Measurements from ENCODE around the gene PLPP7.

PLPP7 gene

GRCh38 chr9:131312822-131313770 lies 23.6 kb downstream of the PLPP7 start:
- no peak for DNase-seq (ENCODE audit: low read depth)
- no peak for TF ChIP-seq CTCF (IDR thresholded peaks at IDR 0.05; ENCODE audit: low read length, missing control alignments)
- no peak overlapping the region for H3K4me3 ChIP-seq (replicated peaks; ENCODE audit: low read depth, low read length)

- no peak overlapping the region for H3K4me3 ChIP-seq (replicated peaks; ENCODE audit: low read depth, low read length)
- TF ChIP-seq CTCF (IDR thresholded peaks at IDR 0.05; ENCODE audit: low read length, missing control alignments): no peak
- DNase-seq (ENCODE audit: low read depth): peak; percentile 27
These were observed 28.9 kb downstream of the PLPP7 start for GRCh38 chr9:131318231-131319085.

- no peak for DNase-seq (ENCODE audit: low read depth)
- TF ChIP-seq CTCF (IDR thresholded peaks at IDR 0.05; ENCODE audit: low read length, missing control alignments): no peak
- no peak overlapping the region for H3K4me3 ChIP-seq (replicated peaks; ENCODE audit: low read depth, low read length)
These were observed 30.0 kb downstream of the PLPP7 start for GRCh38 chr9:131319486-131319885.

- no peak for TF ChIP-seq CTCF (IDR thresholded peaks at IDR 0.05; ENCODE audit: low read length, missing control alignments)
- no peak overlapping the region for H3K4me3 ChIP-seq (replicated peaks; ENCODE audit: low read depth, low read length)
- DNase-seq (ENCODE audit: low read depth): no peak
These were observed 30.6 kb downstream of the PLPP7 start for GRCh38 chr9:131320031-131320685.

- TF ChIP-seq CTCF (IDR thresholded peaks at IDR 0.05; ENCODE audit: low read length, missing control alignments): no peak
- no peak for DNase-seq (ENCODE audit: low read depth)
- no peak overlapping the region for H3K4me3 ChIP-seq (replicated peaks; ENCODE audit: low read depth, low read length)
These were observed 34.1 kb downstream of the PLPP7 start for GRCh38 chr9:131323629-131324028.

- no peak for TF ChIP-seq CTCF (IDR thresholded peaks at IDR 0.05; ENCODE audit: low read length, missing control alignments)
- H3K4me3 ChIP-seq (replicated peaks; ENCODE audit: low read depth, low read length): no peak overlapping the region
- no peak for DNase-seq (ENCODE audit: low read depth)
These were observed 35.5 kb downstream of the PLPP7 start for GRCh38 chr9:131324736-131325679.
